SK-N-DZ (cell line): ENCODE results near the gene TMEM134.

Experiments used
- DNase-seq: peaks from one replicate; pipeline ENCODE4 v3.0.0-alpha.2; 2015; ENCODE audit warnings: low spot score

TMEM134 gene

GRCh38 chr11:67458266-67458665 lies 10.8 kb downstream of the TMEM134 start:
- DNase-seq: no peak

DNA sequence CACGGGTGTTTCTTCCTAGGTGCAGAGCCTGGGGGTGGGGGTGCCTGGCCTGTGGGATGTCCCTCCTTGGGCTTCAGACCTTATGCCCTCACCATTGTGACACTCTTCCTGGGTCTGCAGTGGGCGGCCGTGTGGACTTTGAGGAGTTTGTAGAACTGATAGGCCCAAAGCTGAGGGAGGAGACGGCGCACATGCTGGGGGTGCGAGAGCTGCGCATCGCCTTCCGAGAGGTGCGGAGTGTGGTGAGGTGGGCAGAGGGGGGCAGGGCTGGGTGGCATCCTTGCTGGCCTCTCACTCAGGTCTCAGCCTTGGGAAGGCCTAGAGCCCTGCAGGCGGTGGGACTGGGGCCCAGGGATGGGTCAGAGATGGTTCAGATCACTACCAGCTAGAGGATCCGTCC lies 11.6 kb downstream of the TMEM134 start:
- DNase-seq: no peak

GRCh38 chr11:67456068-67456705 lies 12.9 kb downstream of the TMEM134 start:
- no peak for DNase-seq

DNA sequence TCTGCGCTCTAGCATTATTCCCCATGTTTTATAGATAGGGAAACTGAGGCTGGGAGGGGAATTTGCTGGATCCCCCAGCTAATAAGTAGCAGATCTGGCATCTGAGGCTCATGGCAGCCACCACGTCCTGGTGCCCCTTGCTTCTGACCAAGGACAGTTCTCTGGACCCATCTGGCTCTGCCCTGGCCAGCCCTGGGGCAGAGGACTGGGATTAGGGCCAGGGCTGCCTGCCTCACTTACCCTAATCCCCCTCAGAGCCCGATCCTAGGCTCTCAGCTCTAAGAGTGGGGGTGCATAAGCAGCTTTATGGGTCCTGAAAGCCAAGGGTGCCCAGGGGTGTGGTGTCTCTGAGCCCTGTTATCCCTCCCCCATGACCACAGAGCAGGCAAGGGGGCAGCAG lies 14.0 kb downstream of the TMEM134 start, which contains the start of gene CABP4:
Gene CABP4, plus strand, starts transcription at position 301 of the 400 bp plus-strand sequence. Its CDS starts 70 bp downstream, at position 371.
- no peak for DNase-seq

- DNase-seq: no peak
Measured at GRCh38 chr11:67453816-67454732, 15.0 kb downstream of the TMEM134 start.

DNA sequence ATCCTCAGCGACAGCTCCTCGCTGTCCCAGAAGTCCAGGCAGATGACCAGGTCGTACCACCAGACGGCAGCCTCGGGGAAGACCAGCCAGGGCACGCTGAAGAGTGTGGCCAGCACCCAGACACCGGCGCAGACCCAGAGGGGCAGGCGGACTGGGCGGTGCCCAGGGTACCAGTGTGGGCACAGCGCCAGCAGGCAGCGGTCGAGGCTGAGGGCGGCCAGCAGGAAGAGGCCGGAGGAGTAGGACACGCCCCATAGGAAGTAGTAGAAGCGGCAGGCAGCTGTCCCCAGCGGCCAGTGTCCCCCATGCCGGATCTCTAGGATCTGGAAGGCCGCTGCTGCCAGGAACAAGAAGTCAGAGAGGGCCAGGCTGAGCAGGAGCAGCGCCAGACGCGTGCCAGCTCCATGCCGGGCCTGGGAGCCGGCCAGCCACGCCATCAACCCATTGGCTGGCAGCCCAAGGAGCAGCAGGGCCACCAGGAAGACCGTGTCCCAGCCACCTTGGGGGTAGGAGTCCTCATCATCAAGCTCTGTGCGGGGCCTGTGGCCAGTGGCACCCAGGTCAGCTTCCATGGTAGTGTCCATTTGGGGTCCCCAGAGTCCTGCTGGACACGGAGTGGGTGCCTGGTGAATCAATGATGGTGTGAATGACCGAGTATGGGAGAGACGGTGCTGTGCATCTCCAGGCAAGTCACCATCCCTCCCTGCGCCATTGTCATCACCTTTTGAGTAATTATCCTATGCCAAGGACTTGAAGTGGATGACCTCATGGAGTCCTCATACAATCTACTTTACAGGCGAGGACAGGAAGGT lies 16.7 kb downstream of the TMEM134 start, which contains the start of gene GPR152:
Gene GPR152, minus strand, starts transcription at position 589 of the 812 bp plus-strand sequence. Its CDS starts 5 bp downstream, at position 584.
- no peak for DNase-seq

- DNase-seq: no peak
Measured at GRCh38 chr11:67451658-67451976, 17.4 kb downstream of the TMEM134 start.

- no peak for DNase-seq
Measured at GRCh38 chr11:67450796-67451657, 18.0 kb downstream of the TMEM134 start.

DNA sequence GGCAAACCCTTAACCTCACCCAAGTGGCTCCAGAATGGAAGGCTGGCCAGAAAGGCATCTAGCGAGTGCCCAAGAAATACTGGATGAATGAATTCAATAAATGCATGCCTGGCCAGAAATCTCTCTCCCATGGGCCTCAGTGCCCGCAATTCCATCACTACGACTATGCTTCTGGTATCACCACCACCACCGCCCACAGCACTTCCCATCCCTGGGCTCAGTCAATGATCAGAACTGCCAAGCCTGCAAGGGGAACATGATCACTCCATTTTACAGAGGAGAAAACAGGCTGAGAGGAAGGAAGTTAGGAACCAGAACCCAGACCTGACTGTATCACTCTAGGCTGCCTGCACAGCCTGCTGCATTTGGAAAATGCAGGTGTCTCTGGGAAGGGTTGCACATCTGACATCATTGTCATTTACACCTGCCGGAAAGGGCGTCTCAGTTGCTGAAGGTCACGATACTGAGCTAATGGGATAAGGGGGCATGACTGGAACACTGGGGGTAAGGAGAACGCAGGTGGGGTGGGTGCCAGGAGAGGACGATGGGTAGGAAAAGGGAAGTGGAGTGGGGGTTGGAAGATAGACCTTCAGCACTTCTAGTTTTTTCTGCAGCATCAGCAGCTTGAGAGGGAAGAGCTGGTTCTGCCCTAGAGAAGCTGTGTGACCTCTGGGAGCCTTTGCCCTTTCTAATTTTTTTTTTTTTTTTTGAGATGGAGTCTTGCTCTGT lies 19.8 kb downstream of the TMEM134 start:
- no peak for DNase-seq

DNA sequence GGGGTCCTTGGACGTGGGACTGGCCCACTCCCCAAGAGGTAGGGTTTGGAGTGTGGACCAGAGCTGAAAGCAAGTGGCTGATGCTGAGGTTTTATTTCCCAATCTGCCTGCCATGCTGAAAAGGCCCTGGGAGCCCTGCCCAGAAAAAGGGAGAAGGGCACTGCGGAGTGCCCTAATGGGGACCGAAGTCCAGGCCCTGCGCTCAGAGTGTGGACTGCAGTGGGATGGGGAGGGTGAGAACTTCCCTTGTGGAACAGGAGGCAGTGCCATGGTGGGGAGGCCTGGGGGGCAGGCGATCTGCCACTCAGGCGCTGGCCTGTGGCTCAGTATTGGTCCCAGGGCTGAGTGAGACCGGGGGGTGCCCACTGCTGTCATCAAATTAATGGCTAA lies 20.8 kb downstream of the TMEM134 start:
- no peak for DNase-seq

- no peak for DNase-seq
Measured at GRCh38 chr11:67445515-67445914, 23.5 kb downstream of the TMEM134 start.

GRCh38 chr11:67442504-67443404 lies 26.3 kb downstream of the TMEM134 start:
- DNase-seq: no peak

DNA sequence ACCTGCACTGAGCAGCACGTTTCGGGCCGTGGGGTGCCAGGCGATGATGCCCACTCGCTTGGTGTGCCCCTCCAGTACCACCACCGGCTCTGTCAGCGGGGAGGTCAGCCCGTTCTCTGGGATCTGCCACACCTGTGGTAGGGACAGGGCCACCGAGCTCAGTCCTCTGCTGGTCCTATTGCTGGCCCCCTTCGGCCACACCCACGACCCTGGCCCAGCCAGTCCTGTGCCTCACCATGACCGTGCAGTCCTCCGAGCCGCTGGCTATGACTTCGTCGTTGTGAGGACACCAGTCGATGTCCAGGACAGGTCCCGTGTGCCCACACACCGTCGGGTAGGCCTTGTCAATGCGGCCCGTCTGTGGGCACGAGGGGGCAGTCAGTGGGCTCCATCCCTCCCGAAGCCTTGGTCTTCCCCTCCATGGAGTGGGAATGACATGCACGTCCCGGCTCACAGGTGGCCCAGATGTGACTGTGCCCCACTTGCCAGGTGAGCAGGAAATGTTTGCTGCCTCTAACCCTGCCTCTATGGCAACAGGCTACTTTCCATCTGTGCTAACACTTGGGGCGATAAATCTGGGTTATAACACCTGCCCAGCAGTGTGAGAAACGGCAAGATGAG lies 27.2 kb downstream of the TMEM134 start:
- no peak for DNase-seq

DNA sequence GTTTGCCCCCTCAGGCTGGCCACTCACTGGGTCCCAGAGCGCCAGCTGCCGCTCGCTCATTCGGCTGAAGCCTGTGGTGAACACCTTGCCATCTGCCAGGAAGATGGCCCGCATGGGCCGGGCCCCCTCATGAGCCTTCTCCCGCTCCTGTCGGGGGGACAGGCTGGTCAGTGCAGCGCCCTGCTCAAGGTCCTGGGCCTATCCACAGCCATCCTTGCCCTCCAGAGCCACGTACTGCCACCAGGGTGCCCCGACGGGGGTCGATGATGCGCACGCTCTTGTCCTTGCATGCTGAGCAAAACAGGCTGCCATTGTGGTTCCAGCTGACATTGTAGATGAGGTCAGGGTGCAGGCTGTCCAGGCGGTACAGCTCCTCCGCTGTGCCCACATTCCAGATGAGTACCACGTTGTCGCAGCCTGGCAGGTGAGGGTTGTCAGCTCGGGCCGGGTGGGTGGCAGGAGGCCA lies 27.9 kb downstream of the TMEM134 start:
- DNase-seq: no peak

GRCh38 chr11:67440229-67441097 lies 28.6 kb downstream of the TMEM134 start:
- DNase-seq: no peak

- DNase-seq: no peak
Measured at GRCh38 chr11:67439321-67440228, 29.5 kb downstream of the TMEM134 start.
